Activated T-helper 9 cell treated with anti-CD3 and anti-CD28 coated beads, Interleukin-2, amount 50 U/mL, for 16 hours (primary cell): ENCODE results near the gene HSFX3.
"Not testable (repeated sequence)": the region's sequence is repeated elsewhere in the genome, so short reads cannot be mapped to it uniquely, and the experiment has no call there.

ENCODE experiments used
- DNase-seq: peaks from one replicate; pipeline ENCODE4 v3.0.0-alpha.2; 2020; ENCODE audit warnings: low read depth

Gene HSFX3

DNA sequence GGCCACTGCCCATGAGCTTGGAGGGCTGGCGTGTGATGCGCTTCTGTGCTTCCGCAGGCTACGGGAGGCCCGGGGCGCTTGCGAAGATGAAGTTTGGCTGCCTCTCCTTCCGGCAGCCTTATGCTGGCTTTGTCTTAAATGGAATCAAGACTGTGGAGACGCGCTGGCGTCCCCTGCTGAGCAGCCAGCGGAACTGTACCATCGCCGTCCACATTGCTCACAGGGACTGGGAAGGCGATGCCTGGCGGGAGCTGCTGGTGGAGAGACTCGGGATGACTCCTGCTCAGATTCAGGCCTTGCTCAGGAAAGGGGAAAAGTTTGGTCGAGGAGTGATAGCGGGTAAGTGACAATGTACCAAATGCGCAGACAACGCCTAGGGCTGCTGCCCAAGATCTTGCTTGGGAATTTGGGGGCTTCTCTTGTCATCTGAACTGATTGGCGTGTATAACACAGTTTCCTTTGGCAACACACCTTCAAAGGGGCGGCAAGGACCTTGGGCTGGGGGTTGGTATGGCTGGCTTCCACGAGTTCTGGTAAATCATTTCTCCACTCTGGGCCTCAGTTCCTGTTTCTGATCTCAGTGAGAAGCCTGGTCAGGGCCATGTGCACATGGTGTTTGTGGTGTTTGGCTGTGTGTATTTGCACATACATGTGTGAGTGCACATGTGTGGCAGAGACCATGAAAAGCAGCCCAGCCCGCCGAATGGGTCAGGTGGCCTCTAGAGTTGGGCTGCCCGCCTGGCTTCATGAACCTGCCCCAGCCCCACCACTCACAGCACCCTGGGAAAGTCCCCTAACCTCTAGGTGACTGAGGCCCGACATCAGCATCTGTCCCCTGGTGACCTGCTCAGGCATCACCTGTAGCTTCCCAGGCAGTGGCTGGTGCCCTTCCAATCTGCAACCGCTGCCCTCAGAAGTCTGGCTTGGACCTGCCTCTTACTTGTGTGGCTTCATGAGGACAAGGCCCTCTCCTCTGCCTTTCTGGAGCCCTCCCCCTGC, 3.9 kb downstream of the HSFX3 start:
- DNase-seq, result not testable (repeated sequence)

- DNase-seq, result no peak
Measured at GRCh38 chrX:149541521-149542047, 8.1 kb downstream of the HSFX3 start.

GRCh38 chrX:149540621-149541520, 8.9 kb downstream of the HSFX3 start, which contains the start of gene EOLA1:
Gene EOLA1, plus strand, starts transcription at chrX:149541012. Its CDS starts 4,619 bp downstream, at chrX:149545631.
- DNase-seq, result peak; percentile 83

DNA sequence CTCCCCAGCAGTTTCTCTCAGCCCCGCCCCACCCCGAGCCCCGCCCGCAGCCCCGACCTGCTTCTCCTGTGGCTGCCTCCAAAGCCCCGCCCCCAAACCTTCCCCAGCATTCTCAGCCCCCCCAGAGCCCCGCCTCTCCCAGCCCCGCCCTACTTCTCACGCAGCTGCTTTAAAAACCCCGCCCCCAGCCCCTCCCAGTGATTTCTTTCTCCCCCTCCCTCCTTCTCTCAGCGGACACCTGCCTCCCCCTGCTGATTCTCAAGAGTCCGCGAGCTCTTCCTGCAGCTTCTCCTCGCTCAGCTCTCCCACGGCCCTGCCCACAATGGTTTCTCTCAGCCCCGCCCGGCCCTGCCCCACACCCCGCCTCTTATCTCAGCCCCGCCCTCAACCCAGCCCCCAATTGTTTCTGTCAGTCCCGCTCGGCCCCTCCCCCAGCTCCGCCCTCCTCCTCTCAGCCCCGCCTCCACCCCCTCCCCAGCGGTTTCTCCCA, 9.5 kb downstream of the HSFX3 start:
- peak; percentile 85 for DNase-seq

- DNase-seq, result peak; percentile 72
Measured at GRCh38 chrX:149539283-149540130, 10.2 kb downstream of the HSFX3 start.

DNA sequence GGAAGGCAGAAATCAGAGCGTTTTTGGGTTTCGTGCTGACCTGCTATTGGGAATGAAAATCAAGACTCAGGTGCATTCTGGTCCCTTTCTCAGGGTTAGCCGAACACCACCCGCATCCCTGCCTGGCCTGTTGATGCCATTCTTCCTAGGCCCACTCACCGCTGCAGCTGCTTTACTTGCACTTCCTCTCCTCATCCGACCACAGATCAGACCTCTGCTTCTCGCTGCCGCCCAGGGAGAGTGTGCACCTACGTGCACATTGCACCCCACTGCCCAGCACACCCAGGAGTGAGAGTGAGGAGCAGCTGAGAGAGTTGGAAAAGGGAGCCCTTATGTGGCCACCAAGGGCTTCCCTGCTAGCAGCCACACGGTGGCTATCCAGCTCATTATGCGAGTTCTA, 12.2 kb downstream of the HSFX3 start:
- not testable (repeated sequence) for DNase-seq

GRCh38 chrX:149534926-149535602, 14.7 kb downstream of the HSFX3 start:
- DNase-seq, result not testable (repeated sequence)

GRCh38 chrX:149533999-149534398, 15.7 kb downstream of the HSFX3 start:
- DNase-seq, result not testable (repeated sequence)

DNA sequence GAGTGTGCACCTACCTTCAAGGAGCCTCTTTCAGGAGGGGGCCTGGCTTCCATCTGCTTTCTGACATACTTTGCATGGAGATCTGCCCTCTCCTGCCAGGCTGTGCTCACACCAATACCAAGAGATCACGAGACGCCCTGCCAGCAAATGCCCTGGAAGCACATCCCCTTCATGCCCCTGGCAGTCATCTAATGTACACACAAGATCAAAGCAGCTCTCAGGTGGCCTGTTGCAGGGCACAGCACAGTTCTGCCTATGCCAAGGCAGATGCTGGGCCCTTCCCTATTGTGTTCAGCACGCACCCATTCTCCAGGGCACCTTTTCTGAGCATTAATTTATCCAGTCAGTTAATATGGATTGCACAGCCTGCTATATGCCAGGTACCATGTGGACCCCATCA, 16.9 kb downstream of the HSFX3 start:
- not testable (repeated sequence) for DNase-seq

DNA sequence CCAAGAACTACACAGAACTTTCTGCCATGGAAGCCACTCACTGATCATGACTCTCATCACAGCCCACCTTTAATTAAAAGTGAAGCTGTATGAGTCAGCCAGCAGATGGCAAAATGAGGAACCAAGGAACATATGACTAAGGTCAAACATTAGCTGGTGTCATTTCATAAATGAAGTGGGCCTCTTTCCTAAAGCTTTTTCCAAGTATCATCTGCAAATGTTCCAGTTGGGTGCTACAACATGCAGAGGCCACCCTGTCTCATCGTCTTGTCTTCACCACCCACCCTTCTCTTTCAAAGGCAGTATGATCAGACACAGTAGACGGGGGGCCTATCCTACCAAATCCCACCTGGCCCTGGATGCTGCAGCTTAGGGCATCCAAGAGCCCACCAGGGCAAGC, 18.1 kb downstream of the HSFX3 start:
- DNase-seq, result no peak

DNA sequence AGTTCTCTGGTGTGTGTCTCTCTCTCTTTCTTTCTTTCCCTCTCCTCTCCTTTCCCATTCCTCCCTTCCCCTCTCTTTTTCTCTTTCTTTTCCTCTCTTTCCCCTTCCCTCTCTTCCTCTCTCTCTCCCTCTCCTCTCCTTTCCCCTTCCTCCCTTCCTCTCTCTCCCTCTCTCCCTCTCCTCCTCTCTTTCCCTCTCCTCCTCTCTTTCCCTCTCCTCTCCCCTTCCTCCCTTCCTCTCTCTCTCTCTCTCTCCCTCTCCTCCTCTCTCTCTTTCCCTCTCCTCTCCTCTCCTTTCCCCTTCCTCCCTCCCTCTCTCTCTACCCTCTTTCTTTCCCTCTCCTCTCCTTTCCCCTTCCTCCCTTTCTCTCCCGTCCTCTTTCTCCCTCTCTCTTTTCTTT, 21.3 kb downstream of the HSFX3 start:
- no peak for DNase-seq

DNA sequence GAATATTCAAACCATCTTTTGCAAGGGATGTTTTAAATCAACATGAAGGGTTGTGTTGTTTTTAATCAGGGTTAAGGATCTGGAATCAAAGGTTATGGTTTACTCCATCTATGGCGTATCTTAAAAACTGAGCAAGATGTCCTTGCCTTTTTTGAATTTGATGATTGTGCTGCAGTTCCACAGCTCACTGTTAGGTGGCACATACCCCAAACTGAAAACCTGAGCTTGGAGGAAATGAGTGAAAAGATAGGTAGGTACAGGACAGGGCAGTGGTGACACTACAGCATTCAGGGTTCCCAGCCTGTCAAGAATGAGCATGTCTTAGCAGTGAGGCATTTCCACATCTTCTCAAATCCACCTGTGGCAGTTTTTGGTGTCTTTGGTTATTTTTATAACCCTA, 22.0 kb downstream of the HSFX3 start:
- no peak for DNase-seq

- DNase-seq, result not testable (repeated sequence)
Measured at GRCh38 chrX:149526318-149527033, 23.2 kb downstream of the HSFX3 start.

GRCh38 chrX:149525903-149526302, 23.8 kb downstream of the HSFX3 start:
- DNase-seq, result not testable (repeated sequence)

- DNase-seq, result peak; percentile 43
Measured at GRCh38 chrX:149525389-149525788, 24.3 kb downstream of the HSFX3 start.

GRCh38 chrX:149522916-149523315, 26.8 kb downstream of the HSFX3 start:
- DNase-seq, result no peak

DNA sequence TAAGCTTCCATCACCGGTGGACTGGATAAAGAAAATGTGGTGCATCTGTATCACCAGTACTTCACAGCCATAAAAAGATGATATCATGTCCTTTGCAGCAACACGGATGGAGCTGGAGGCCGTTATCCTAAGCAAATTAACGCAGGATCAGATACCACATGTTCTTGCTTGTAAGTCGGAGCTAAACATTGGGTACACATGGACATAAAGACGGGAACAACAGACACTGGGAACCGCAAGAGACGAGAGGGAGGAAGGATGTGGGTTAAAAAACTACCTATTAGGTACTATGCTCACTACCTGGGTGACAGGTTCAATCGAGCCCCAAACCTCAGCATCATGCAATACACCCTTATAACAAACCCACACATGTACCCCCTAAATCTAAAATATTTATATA, 28.3 kb downstream of the HSFX3 start:
- DNase-seq, result no peak

DNA sequence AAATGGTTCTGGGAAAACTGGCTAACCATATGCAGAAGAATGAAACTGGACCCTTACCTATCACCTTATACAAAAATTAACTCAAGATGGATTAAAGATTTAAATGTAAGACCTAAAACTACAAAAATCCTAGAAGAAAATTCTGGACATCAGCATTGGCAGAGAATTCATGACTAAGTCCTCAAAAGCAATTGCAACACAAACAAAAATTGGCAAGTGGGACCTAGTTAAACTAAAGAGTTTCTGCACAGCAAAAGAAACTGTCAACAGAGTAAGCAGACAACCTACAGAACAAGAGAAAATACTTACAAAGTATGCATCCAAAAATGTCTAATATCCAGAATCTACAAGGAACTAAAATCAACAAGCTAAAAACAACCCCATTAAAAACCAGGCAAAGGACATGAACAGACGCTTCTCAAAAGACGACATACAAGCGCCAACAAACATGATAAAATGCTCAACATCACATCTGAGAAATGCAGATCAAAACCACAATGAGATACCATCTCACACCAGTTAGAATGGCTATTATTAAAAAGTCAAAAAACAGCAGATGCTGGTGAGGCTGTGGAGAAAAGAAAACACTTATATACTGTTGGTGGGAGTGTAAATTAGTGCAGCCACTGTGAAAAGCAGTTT, 29.0 kb downstream of the HSFX3 start:
- not testable (repeated sequence) for DNase-seq

DNA sequence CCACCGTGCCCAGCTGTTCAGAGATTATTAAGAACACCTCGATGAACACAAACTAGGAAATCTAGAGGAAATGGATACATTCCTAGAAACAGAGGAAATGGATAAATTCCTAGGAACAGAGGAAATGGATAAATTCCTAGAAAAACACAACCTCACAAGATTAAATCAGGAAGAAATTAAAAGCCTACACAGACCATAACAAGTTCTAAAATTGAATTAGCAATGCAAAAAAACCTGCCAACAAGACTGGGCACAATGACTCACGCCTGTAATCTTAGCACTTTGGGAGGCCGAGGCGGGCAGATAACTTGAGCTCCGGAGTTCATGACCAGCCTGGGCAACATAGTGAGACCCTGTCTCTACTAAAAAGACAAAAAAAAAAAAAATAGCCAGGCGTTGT, 31.5 kb downstream of the HSFX3 start:
- no peak for DNase-seq
